Fibroblast of lung (primary cell): ENCODE data around the gene EML2. TPM values are rescaled to one million over a fixed set of nuclear protein-coding genes. Genes with fewer than 3 reads are reported as not detected.

Experiments used
- DNase-seq, 2 donors: peaks; one replicate each; pipeline versions ENCODE4 v3.0.0 to v3.0.0-alpha.2; 2010; ENCODE audit warnings: low read depth in 2 of 2
- H2AFZ ChIP-seq: 2 replicates; pipeline ENCODE4 v1.5.1; 2012; ENCODE audit warnings: low read length, control low read depth, inconsistent platforms
- H3K27ac ChIP-seq: 2 replicates; pipeline ENCODE4 v1.5.1; 2011; ENCODE audit warnings: low read length, control low read depth; ENCODE audit not compliant: insufficient read depth
- H3K27me3 ChIP-seq: 2 replicates; pipeline ENCODE4 v1.5.1; 2011; ENCODE audit warnings: mild to moderate bottlenecking, low read length; ENCODE audit not compliant: control insufficient read depth, insufficient read depth
- H3K36me3 ChIP-seq: 2 replicates; pipeline ENCODE4 v1.5.1; 2011; ENCODE audit warnings: low read length; ENCODE audit not compliant: control insufficient read depth, insufficient read depth
- H3K4me1 ChIP-seq: 2 replicates; pipeline ENCODE4 v1.5.1; 2011; ENCODE audit warnings: low read length; ENCODE audit not compliant: control insufficient read depth, insufficient read depth; ENCODE audit errors: extremely low read depth
- H3K4me2 ChIP-seq: 2 replicates; pipeline ENCODE4 v1.5.1; 2011; ENCODE audit warnings: low read length, control low read depth; ENCODE audit not compliant: insufficient read depth; ENCODE audit errors: extremely low read depth
- H3K4me3 ChIP-seq, 4 experiments: fragments of 200-600 bp in 1 of 4; sonication (generic) in 1 of 4; replicated peaks in 1 of 4; 2 replicates each; pipeline ENCODE4 v1.5.1; 2011 to 2016; ENCODE audit warnings: low read length in 4 of 4, low read depth in 3 of 4, mild to moderate bottlenecking in 3 of 4, control low read depth in 2 of 4, inconsistent platforms in 1 of 4, mixed read lengths in 1 of 4; ENCODE audit not compliant: insufficient read depth in 1 of 4; ENCODE audit errors: control extremely low read depth in 1 of 4
- H3K79me2 ChIP-seq: 2 replicates; pipeline ENCODE4 v1.5.1; 2012; ENCODE audit warnings: mild to moderate bottlenecking, low read length, inconsistent platforms; ENCODE audit not compliant: control insufficient read depth, insufficient read depth
- H3K9ac ChIP-seq: 2 replicates; pipeline ENCODE4 v1.5.1; 2011; ENCODE audit warnings: mild to moderate bottlenecking, low read length, control low read depth; ENCODE audit not compliant: insufficient read depth
- H3K9me3 ChIP-seq: 2 replicates; pipeline ENCODE4 v1.5.1; 2012; ENCODE audit warnings: low read depth, low read length; ENCODE audit not compliant: control insufficient read depth, insufficient read depth
- H4K20me1 ChIP-seq: 2 replicates; pipeline ENCODE4 v1.5.1; 2011; ENCODE audit warnings: low read length; ENCODE audit not compliant: control insufficient read depth, insufficient read depth; ENCODE audit errors: extremely low read depth
- CTCF ChIP-seq, 2 donors: IDR thresholded peaks in 1 of 2; conservative IDR thresholded peaks in 1 of 2; 1 replicate in 1 of 2; 2 replicates in 1 of 2; pipeline ENCODE4 v1.5.1; 2011 to 2012; ENCODE audit warnings: low read length in 2 of 2, control low read depth in 1 of 2, inconsistent platforms in 1 of 2, low read depth in 1 of 2, mild to moderate bottlenecking in 1 of 2
- EZH2 ChIP-seq: IDR thresholded peaks from 2 replicates; pipeline ENCODE4 v1.5.1; 2012; ENCODE audit warnings: low read length, control low read depth, mild to moderate bottlenecking; ENCODE audit errors: missing control alignments
- polyA plus RNA-seq, 2 donors: library from polyadenylated mRNA; depleted of rRNA in 1 of 2; stranded (reverse) in 1 of 2; unstranded in 1 of 2; fragments of >200 nt; gene quantifications; 2 replicates each; pipeline ENCODE4 v1.2.1, GENCODE V29; 2011 to 2012; ENCODE audit warnings: missing spikeins in 1 of 2
- total RNA-seq: library from RNA; depleted of rRNA; stranded (reverse); fragments of >200 nt; gene quantifications from 2 replicates; pipeline ENCODE4 v1.2.1, GENCODE V29; 2014

EML2 gene
- total and polyA plus RNA-seq, 2 donors (not counting 1 experiment from before 2014, with no cell fraction given), result 11.2 to 69.9 TPM

- Histone ChIP-seq H3K36me3 (no peaks in the 10 kb centered on the region), H3K4me3 (peak overlapping the region; percentile 76 to 84 (median 82)), H3K4me2 (peak overlapping the region; percentile 94), H3K9me3 (no peaks in the 10 kb centered on the region), H3K27me3 (no peaks in the 10 kb centered on the region), H3K9ac (peak overlapping the region; percentile 16), H3K79me2 (peaks cover 4% of the 10 kb centered on the region), H3K4me1 (peaks cover 14% of the 10 kb centered on the region), H4K20me1 (no peaks in the 10 kb centered on the region), H3K27ac (peak overlapping the region; percentile 26), H2AFZ (peak overlapping the region; percentile 67)
- TF ChIP-seq CTCF (conservative IDR thresholded peaks at IDR 0.05 in 1 of 2, IDR thresholded peaks at IDR 0.05 in 1 of 2; ENCODE audit: low read depth in 1 of 2, low read length in 2 of 2), result no peak
- no peak for TF ChIP-seq EZH2
- DNase-seq, result peak; percentile 47 to 65
These were observed 1.1 kb downstream of the EML2 start for GRCh38 chr19:45637890-45638667.

- Histone ChIP-seq H3K9ac (no peak overlapping the region), H3K79me2 (peaks cover 4% of the 10 kb centered on the region), H2AFZ (no peak overlapping the region), H3K27ac (no peak overlapping the region), H3K4me1 (peaks cover 14% of the 10 kb centered on the region), H3K9me3 (no peaks in the 10 kb centered on the region), H4K20me1 (no peaks in the 10 kb centered on the region), H3K4me3 (no peak overlapping the region), H3K36me3 (peaks cover 4% of the 10 kb centered on the region), H3K27me3 (no peaks in the 10 kb centered on the region), H3K4me2 (no peak overlapping the region)
- TF ChIP-seq CTCF (conservative IDR thresholded peaks at IDR 0.05 in 1 of 2, IDR thresholded peaks at IDR 0.05 in 1 of 2; ENCODE audit: low read depth in 1 of 2, low read length in 2 of 2) (no peak), EZH2 (no peak)
- DNase-seq, result no peak
These were observed 2.3 kb downstream of the EML2 start for GRCh38 chr19:45636902-45637301.

- no peak for DNase-seq
- Histone ChIP-seq H3K9me3 (no peaks in the 10 kb centered on the region), H3K4me3 (no peak overlapping the region), H3K4me1 (peaks cover 11% of the 10 kb centered on the region), H2AFZ (no peak overlapping the region), H3K27ac (no peak overlapping the region), H3K36me3 (peaks cover 4% of the 10 kb centered on the region), H3K27me3 (no peaks in the 10 kb centered on the region), H4K20me1 (no peaks in the 10 kb centered on the region), H3K4me2 (no peak overlapping the region), H3K9ac (no peak overlapping the region), H3K79me2 (peaks cover 4% of the 10 kb centered on the region)
- TF ChIP-seq CTCF (conservative IDR thresholded peaks at IDR 0.05 in 1 of 2, IDR thresholded peaks at IDR 0.05 in 1 of 2; ENCODE audit: low read depth in 1 of 2, low read length in 2 of 2) (no peak), EZH2 (no peak)
These were observed 2.9 kb downstream of the EML2 start for GRCh38 chr19:45636275-45636674.
